Right renal pelvis (tissue), 4 donors: ENCODE measurements around the gene CPT1C. TPM values are rescaled to one million over a fixed set of nuclear protein-coding genes. Genes with fewer than 3 reads are reported as not detected.

Experiments used
- DNase-seq, 4 donors: peaks; one replicate each; pipeline ENCODE4 v3.0.0-alpha.2; 2013; ENCODE audit warnings: low read depth in 4 of 4, low spot score in 3 of 4, missing footprints in 1 of 4
- polyA plus RNA-seq, 4 donors: library from polyadenylated mRNA; unstranded; fragments of 120-200 nt; gene quantifications; one replicate each; pipeline ENCODE4 v1.2.1, GENCODE V29; 2013; ENCODE audit not compliant: insufficient read length in 4 of 4

Gene CPT1C
- polyA plus RNA-seq, 4 donors, result 10.3 to 13.3 (median 12.2) TPM

DNA sequence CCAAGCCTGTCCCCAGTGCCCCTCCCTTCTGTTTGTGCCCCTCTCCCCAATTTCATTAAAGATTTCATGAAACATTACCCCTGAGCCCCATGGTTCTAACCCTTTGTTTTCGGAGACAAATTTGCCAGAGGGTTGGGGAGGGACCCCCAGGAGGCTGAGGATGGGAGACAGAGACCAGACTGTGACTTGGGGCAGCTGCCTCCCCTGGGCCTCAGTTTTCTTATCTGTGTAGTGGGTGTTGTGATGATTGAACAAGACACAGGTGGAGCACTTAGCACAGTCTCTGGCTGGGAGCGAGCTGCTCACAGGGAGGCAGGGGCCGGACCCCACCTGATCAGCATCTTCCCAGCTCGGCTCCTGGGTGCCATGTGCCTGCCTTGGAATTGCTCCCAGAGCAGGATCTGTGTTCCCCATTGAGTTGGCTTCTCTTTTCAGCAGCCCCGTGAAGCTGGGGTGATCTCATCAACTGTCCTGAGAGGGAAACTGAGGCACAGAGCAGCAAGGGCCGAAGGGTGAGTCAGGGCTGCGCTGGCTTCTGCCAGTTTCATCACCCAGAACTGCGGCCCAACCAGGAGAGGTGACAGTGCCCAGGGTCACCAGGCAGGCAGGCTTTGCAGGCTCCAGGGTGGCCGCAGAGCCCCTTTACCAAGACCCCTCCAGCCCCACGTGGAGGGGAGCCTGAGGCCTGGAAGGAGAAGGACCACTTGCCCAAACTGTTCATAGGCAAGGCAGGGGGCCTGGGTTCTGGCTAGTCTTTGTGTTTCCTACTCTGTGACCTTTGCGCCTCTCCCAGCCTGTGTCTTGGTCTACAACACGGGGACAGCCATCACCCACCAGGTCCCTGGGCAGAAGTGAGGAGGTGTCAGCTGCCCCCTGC lies 32.1 kb upstream of the CPT1C start:
- no peak for DNase-seq

DNA sequence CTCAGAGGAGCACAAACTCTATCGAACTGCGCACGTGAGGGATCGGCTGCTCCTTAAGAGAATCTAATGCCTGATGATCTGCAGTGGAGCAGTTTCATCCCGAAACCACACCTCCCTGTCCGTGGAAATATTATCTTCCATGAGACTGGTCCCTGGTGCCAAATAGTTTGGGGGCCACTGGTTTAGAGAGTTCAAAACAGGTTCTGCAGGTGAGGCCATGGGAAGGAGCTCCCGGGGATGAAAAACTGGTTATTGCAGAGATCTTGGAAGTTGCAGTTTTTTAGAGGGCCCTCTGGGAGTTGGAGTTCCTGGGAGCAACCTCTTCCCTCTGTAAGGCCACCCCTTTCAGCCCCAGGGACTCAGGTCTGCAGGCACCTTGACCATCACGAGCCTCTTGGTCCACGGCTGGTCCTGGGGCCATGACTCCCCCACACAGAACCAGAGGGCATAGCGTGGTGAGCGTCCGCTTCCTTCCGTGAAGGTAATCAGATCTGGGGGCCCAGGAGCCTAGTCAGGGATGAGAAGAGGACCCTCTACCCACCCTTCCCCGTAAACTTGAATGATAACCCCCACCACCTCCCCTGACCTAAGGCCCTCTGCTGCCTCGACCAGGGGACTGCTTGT lies 30.5 kb upstream of the CPT1C start:
- DNase-seq, result no peak

DNA sequence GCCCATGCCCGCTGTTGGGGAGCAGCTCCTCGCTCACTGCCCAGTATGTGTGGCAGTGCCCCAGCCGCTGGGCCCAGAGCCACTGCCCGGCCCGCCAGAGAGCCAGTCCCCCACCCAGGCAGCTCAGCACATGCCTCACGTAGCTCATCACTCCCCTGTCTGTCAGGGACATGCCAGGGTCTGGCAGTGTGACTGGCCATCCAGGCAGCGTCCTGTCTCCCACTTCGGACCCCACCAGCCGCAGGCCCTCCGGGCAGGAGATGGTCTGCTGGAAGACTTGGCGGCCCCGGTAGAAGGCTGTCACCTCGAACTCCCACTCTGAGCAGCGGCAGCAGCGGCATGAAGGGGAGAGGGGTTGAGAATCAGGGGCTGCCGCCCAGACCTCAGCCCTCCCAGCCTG lies 28.9 kb upstream of the CPT1C start:
- DNase-seq, result no peak

DNA sequence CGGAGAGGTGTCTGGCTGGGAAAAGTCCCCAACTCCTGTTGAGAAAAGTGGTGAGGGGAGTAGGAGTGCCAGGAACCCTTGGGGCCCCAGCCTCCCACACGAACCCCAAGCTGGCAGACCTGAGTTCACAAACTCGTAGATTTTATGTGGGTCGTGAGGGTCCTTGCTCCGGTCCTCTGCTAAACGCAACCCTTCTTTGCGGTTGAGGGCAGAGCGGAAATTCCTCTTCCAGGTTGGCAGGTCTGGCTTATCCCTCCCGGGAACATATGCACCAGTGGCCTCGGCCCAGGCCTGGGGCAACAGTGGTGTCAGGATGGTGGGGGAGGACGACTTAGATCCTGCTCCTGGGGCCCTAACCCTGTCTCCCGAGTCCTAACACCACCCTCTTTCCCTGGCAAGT lies 27.7 kb upstream of the CPT1C start:
- DNase-seq, result no peak

DNA sequence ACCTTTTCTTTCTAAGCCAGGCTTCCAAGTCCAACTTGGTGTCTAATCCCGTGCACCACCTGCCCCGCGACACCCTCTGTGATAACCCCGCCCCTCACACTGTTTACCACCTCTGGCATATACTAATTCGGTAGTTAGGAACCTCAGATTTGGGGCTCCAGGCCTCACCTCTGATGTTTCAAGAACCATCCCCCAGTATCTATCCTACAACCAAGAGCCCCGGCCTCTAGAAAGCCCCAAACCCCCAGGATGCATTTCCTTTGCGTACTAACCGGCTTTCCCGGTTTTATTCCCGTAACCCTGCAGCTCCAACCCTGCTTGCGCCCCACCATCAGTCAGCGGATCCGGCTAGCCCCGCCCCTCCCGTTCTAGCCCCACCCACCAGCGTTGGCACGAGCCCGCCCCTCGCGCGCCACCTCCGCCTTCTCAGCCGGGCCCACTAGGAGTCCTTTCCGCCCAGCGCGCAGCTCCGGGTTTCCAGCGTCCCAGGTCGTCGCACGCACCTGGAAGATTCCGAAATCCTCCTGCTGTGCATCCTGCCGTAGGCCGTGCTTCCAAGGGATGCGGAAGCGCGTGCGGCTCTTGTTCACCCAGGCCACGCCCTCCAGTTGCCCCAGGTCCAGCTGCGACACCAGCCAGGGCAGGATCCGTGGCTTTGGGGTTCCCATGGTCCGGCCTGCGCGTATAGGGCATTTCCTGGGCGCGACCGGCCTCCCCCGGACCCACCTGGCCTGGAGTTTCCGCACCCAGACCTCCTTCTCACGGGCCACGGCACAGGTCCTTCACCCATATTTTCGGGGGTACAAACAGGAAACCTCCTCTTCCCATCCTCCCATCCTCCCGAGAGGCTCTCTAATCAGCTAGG lies 26.5 kb upstream of the CPT1C start:
- no peak for DNase-seq

DNA sequence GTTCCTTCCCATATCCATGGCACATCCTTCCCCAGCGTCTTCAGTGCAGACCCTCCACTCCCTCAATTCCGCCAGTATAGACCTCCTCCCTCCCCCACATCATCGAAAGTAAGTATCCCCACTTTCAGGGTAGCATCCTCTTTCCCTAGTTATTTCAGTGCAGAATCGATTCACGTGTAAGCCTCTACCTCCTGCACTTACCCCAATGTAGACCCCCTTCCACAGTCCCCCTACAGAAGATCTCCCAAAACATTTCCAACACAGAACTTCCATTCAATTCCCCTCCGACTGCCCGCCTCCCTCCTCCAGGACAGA lies 25.9 kb upstream of the CPT1C start:
- no peak for DNase-seq

DNA sequence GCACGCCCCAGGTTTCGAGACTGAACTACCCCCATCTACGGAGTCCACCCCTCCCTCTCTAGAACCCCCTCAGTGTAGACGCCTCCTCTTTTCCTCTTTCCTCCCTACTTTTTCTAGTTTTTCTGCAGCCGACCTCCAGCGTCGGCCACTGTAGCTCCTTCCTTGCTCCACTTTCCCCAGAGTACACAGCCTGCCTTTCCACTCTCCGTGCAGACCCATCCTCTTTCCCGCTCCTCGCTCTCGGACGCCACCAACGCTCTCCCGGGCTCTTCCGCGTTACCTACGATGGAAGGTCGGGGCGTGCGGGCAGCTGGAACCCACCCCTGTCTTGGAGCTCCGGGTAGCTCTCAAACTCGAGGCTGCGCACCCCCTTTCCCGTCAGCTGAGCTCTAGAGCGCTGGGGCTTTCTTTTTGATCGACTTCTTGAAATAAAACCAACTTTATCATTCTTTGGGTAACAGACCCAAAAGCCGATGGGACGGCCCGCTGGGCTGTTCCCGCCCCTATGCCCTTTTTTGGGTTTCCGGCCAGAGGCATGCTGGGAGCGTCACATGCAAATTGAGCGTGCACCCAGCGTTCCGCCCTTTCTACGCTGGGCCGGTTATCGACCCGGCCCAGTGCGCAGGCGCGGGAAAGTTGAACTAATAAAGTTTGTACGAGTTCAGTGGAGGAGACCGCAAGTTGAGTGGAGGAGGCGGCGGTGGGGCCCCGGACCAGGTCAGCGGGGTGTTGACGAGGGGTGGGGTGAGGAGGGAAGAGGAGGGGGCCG lies 25.4 kb upstream of the CPT1C start, which contains the start of the genes BCL2L12 and IRF3:
TSS of gene BCL2L12 (plus strand) at position 583 of the 769 bp plus-strand sequence. CDS start 760 bp downstream, outside the sequence.
TSS of gene IRF3 (minus strand) at position 507 of the 769 bp plus-strand sequence. CDS start 1,019 bp downstream, outside the sequence.
- DNase-seq, result peak; percentile 93 to 96 (median 96)

DNA sequence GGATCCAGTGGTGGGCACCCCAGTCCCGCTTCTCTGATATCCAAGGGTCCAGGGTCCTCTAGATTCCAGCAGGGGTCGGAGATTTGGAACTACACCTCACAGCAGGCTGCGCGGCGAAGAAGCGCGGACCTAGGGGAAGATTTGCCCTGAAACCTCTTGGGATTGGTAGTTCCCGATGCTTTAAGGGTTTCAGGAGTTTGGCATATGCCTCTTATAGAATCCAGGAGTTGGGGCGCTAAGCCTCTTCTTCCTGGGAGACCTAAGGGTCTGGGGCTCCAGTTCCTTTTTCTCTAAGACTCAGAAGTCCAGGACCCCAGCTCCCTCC lies 24.8 kb upstream of the CPT1C start:
- no peak for DNase-seq

DNA sequence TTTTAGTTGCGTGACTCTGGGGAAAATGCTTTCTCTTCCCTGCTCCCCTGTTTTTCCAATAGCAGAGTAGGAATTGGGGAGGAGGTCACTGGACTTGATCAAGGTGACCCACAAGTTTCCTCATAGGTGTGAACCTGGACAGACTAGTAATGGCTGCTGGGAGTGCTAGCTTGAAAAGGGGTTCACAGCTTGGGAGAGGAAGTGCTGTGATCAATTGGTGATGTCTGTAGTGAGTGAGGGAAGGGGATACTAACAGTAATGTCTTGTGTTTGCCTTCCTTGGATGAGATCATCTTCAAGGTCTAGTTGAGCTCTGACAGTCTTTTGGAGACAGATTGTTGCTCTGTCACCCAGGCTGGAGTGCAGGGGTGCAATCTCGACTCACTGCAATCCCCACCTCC lies 23.4 kb upstream of the CPT1C start:
- DNase-seq, result no peak

DNA sequence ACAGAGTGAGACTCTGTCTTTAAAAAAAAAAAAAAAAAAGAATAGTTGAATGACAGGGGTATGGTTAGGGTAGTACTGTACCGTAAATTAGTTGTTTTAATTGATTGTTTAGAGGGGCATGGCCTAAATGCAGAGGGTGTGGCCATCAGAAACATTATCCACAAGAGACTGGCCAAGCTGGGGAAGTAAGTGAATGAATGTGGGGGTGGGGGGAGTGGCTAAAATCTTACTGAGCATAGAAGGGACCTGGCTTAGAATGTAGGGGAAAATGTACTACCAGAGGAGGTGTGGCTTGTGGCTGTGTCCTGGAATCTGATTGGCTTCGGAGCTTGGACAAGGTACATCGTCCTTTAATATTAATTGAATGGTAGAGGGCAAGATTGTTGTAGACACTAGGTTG lies 21.4 kb upstream of the CPT1C start:
- no peak for DNase-seq

DNA sequence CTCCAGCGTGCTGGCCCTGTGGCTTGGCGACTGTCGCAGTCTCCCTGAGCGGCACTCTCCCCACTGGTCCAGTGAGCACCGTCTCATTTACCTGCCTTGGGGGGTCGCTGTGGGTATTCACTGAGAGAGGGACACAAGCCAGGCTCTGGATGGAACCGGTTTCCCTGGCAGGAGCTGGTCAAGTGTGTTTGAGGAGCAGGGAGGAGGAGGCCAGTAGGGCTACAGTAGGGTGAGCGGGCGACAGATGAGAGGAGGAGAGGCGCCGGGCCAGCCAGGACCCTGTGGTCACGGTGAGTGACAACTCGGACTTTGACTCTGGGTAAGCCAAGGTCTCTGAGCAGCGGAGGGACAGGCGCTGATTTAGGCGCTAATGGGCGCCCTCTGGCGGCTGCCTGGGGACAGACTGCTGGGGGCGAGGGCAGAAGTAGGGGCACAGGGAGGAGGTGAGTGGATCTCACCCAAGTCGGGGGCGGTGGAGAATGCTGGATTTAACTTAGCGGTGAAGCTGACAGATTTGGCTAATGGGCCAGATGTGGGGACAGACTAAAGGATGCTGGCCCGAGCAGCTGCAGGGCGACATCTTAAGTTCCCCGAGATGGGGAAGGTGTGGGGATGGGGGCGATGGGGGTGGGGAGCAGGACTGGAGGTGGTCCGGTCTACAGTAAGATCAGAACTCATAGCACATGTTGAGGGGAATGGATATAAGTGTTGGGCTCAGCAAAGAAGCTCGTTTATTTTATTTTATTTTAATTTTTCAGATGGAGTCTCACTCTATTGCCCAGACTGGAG lies 18.6 kb upstream of the CPT1C start:
- peak in 1 of 4 donors; percentile 70 for DNase-seq

DNA sequence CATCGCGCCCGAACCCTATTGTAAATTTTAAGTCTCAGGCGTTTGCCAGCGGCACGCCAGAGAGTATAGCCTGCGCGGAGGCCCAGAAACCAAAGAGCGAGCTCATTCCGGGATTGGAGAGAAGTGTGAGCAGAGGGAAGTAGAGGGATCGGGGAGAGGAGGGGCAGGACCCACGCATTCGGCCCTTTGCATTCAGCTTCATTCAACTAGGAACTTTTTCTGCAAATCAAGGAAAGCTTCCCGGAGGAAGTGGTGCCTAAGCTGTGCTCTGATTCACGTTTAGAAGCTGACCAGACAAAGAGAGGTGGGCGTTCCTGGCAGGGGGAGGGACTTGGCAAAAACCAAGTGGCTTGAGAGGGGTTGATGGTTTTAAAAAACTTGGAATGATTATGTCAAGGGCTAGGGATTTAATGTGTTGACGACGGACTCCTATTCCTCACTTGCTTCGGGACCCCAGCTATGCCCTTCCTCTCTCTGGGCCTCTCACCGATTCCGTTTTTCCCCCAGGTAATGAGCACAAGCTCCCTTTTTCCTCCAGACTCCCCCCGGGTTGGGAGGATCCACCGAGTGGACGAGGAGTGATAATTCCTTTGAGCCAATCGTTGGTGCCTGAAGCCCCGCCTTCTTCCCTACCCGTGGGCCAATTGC lies 14.7 kb upstream of the CPT1C start:
- DNase-seq, result peak in 1 of 4 donors; percentile 84

DNA sequence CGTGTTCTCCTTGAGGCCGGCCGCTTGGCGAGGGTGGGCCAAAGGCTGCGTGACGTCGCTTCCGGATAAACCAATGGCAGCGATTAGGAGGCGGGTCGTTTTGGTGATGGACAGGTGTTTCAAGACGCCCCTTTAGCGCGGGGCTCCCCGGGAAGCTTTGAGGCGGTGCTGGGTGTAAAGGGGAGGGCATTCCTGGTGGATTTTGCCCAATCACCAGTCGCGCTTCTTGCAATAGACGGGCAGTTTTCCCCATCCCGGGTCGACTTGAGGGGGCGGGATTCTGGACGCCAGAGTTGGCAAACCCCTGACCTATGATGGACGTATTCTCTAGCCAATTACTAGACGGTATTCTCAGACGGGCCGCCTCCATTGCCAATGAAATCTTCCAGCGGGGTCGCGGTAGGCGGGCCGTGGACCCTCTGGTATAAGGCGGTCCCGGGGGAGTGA lies 14.1 kb upstream of the CPT1C start:
- peak; percentile 100 for DNase-seq

DNA sequence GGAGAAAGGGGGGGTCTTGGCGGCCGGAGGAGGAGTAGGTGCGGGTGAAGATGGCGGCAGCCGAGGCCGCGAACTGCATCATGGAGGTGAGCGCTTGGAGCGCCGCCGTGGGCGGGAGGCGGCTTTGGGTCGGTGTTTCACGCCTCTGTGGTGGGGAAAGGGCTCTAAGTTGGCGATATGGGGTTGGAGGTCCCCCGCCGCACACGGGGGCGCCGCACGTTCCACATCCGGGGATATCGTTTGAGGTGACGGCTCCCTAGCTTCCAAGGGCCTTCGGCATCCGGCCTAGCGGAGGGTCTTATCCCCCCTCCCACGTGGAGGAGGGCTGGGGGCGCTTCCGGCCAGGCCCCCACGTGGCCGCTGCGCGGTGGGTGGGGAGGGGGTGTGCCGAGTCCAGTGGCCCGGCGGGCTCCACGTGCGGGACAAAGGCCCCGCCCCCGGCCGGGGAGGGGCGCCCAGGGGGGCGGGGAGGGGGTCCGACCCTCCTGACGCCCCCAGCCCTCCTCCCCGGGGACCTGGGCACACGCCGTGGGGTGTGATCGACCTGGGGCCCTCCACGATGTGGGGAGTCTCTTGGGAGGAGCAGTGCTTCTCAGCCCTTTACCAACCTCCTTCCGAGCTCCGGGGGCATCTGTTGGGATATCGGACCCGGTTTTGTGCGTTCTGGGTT lies 13.6 kb upstream of the CPT1C start, which contains the start of gene PRMT1:
TSS of gene PRMT1 (plus strand) at position 41 of the 670 bp plus-strand sequence. CDS start at position 51, 10 bp downstream.
- DNase-seq, result no peak

DNA sequence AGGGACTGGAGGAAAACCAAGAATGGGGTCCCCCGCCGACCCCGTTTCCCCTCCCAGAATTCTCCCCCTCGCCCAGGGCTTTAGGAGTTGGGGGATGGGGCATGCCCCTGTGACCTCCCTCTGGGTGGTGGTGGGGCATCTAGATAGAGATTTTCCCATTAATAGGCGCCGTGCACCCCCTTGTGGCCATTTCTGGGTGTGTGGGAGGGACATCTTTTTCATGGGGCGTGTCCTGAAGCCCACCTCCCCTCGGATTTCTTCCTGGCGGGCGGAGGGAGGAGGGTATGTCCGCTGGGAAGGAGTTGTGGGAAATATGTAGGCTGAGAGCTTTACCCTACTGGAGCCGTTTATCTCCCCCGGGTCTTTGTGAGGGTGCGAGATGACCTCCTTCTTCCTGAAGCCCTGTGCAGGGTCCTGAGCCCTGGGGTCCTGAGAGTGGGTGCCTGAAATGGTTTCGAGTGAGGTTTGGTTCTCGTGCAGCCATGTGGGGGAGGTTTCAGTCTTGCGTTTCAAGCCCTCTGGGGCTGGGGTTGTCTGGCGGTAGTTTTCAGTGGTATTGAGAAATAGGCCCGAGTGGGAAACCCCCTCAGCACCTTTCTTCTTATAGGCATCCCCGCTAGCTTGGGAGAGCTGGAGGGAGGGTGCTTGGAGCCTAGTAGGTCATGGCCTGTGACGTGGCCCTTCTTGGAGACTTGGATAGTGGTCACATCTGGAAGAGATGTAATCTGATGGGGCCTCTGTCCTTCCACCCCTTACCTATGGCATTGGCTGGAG lies 12.8 kb upstream of the CPT1C start:
- DNase-seq, result peak in 3 of 4 donors; percentile 77 to 80 (median 80)

DNA sequence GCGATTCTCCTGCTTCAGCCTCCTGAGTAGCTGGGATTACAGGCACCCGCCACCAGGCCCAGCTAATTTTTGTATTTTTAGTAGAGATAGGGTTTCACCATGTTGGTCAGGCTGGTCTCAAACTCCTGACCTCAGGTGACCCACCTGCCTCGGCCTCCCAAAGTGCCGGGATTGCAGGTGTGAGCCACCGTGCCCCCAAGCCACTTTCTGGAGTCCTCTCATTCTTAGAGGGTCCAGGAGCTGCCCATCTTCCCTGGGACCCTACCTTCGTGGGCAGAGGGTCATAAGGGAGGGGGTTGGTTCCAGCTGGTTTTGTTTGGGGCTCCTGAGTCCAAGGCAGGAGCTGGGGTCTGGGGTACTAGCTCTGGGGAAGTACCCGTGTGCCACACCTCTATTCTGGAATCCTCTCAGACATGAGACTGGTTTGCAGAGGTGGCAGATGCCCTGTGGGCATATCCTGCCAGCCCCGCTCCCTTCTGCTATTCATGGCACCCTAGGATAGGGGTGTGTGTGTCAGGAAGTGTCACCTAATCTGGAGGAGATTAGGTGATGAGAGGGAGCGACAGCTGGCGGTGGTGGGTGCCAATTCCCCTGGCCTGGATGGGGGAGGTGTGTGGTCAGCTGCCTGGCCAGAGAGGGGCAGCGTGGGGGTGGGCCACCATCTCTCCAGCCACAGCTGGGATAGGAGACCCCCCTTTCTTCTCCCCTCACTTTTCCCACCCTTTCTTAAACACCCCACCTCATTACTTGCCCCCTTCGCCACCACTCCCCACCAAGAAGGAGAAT lies 11.7 kb upstream of the CPT1C start:
- DNase-seq, result no peak
